ENCODE data around the gene AUTS2. TPM values are rescaled to one million over a fixed set of nuclear protein-coding genes. Genes with fewer than 3 reads are reported as not detected.

The AUTS2 gene
- total RNA-seq, 1 experiment from 2014 or later, result 50.0 TPM

DNA sequence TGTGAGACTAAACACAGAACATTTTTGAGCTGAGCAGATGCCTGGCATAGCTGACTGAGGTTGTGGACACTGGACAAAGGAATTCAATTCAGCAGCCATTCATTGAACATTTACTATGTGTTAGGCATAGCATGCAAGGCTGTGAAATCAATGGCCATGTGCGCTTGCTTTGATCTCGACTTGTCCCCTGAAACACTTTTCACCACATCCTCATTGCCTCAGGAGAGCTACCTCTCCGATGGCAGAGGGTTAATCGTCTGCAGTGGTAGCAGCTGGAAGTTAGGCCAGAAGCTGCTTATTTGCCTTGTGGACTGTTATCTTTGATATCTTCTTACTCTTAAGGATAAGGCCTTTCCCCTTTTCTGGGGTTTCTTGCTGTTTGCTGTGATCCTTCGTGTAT lies 297.8 kb downstream of the AUTS2 start:
- H3K27ac Mint-ChIP-seq, result no peak overlapping the region
- POLR2A ChIA-PET, result no interaction called here
- TF ChIP-seq NFATC4 (CRISPR knock-in tag; IDR thresholded peaks at IDR 0.05), result no peak
- TF ChIP-seq, protein P1, sequence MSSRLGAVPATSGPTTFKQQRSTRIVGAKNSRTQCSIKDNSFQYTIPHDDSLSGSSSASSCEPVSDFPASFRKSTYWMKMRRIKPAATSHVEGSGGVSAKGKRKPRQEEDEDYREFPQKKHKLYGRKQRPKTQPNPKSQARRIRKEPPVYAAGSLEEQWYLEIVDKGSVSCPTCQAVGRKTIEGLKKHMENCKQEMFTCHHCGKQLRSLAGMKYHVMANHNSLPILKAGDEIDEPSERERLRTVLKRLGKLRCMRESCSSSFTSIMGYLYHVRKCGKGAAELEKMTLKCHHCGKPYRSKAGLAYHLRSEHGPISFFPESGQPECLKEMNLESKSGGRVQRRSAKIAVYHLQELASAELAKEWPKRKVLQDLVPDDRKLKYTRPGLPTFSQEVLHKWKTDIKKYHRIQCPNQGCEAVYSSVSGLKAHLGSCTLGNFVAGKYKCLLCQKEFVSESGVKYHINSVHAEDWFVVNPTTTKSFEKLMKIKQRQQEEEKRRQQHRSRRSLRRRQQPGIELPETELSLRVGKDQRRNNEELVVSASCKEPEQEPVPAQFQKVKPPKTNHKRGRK (CRISPR knock-in tag; IDR thresholded peaks at IDR 0.05; ENCODE audit: borderline replicate concordance), result no peak
- TF ChIP-seq, protein P2, sequence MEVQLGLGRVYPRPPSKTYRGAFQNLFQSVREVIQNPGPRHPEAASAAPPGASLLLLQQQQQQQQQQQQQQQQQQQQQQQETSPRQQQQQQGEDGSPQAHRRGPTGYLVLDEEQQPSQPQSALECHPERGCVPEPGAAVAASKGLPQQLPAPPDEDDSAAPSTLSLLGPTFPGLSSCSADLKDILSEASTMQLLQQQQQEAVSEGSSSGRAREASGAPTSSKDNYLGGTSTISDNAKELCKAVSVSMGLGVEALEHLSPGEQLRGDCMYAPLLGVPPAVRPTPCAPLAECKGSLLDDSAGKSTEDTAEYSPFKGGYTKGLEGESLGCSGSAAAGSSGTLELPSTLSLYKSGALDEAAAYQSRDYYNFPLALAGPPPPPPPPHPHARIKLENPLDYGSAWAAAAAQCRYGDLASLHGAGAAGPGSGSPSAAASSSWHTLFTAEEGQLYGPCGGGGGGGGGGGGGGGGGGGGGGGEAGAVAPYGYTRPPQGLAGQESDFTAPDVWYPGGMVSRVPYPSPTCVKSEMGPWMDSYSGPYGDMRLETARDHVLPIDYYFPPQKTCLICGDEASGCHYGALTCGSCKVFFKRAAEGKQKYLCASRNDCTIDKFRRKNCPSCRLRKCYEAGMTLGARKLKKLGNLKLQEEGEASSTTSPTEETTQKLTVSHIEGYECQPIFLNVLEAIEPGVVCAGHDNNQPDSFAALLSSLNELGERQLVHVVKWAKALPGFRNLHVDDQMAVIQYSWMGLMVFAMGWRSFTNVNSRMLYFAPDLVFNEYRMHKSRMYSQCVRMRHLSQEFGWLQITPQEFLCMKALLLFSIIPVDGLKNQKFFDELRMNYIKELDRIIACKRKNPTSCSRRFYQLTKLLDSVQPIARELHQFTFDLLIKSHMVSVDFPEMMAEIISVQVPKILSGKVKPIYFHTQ (CRISPR knock-in tag; IDR thresholded peaks at IDR 0.05), result no peak
- no peak for TF ChIP-seq SMAD3 (CRISPR knock-in tag; IDR thresholded peaks at IDR 0.05; ENCODE audit: borderline replicate concordance)
- TF ChIP-seq ZNF138 (CRISPR knock-in tag; conservative IDR thresholded peaks at IDR 0.05), result no peak
- H3K4me3 Mint-ChIP-seq, result no peak overlapping the region
- H3K9me3 Mint-ChIP-seq, result 0 out of 2 replicates have a peak, but pooled peaks cover 2% of the 10 kb centered on the region
- no peaks in the 10 kb centered on the region for H3K27me3 Mint-ChIP-seq (ENCODE audit: low read depth)
- CTCF ChIA-PET, result no interaction called here
- DNase-seq (ENCODE audit: low spot score), result no peak
- peaks cover 7% of the 10 kb centered on the region for H3K4me1 Mint-ChIP-seq
- no peak for ATAC-seq
- no peaks in the 10 kb centered on the region for H3K36me3 Mint-ChIP-seq

DNA sequence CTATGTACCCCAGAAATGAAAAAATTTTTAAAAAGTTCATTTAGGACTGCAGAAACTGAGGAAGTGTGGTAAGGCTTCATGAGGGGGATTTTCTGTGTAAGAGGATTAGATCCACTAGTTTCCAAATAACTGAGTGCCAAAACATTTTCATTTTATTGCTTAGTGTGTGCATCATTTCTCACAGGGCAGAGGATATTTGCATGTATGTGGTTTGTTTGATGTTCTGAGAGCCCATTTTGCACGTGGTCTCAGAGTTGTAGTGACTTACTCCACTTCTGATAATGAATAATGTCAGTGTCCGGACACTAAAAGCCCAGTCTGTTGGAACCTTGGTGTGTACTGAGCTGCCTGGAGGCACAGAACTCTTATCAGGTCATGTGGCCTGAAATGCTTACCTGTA lies 299.9 kb downstream of the AUTS2 start:
- Mint-ChIP-seq H3K27ac (no peak overlapping the region), H3K36me3 (no peaks in the 10 kb centered on the region), H3K27me3 (ENCODE audit: low read depth) (no peaks in the 10 kb centered on the region), H3K4me1 (peaks cover 7% of the 10 kb centered on the region), H3K4me3 (no peak overlapping the region), H3K9me3 (0 out of 2 replicates have a peak, but pooled peaks cover 2% of the 10 kb centered on the region)
- DNase-seq (ENCODE audit: low spot score) (no peak), ATAC-seq (no peak)
- ChIA-PET CTCF (no interaction called here), POLR2A (no interaction called here)
- TF ChIP-seq, protein P1 (CRISPR knock-in tag; IDR thresholded peaks at IDR 0.05; ENCODE audit: borderline replicate concordance), result no peak
- TF ChIP-seq GRHL2 (CRISPR knock-in tag; IDR thresholded peaks at IDR 0.05; ENCODE audit: insufficient replicate concordance, severe bottlenecking) (no peak), GTF2I (CRISPR knock-in tag; conservative IDR thresholded peaks at IDR 0.05) (no peak), ZNF423 (CRISPR knock-in tag; IDR thresholded peaks at IDR 0.05) (no peak)

DNA sequence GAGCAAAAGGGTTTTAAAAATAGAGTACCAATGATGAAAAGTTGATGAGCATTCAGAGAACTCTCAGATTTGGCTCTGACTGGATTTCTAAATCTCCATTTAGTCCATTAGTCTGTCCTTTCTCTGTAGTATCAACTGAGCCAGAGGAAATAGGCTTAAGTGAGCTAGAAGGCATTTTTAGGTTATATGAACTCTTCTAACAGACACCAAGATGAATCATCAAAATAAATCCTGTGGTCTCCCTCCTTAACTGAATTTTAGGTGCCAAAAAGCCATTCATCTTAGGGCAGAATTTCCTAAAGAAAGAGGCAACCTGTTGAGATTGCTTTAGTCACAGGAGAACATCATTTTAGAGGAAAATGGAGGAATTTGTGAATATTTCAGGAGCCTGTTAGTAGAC lies 305.1 kb downstream of the AUTS2 start:
- Mint-ChIP-seq H3K4me1 (no peaks in the 10 kb centered on the region), H3K36me3 (no peaks in the 10 kb centered on the region), H3K27me3 (ENCODE audit: low read depth) (no peaks in the 10 kb centered on the region), H3K27ac (no peak overlapping the region), H3K4me3 (no peak overlapping the region), H3K9me3 (no peaks in the 10 kb centered on the region)
- ATAC-seq, result no peak
- CTCF ChIA-PET, result no interaction called here
- POLR2A ChIA-PET, result no interaction called here
- DNase-seq (ENCODE audit: low spot score), result no peak
- TF ChIP-seq ZNF138 (CRISPR knock-in tag; conservative IDR thresholded peaks at IDR 0.05) (no peak), FOXK1 (CRISPR knock-in tag; IDR thresholded peaks at IDR 0.05) (no peak), OVOL2 (CRISPR knock-in tag; IDR thresholded peaks at IDR 0.05; ENCODE audit: borderline replicate concordance) (no peak)
- TF ChIP-seq, protein P3, sequence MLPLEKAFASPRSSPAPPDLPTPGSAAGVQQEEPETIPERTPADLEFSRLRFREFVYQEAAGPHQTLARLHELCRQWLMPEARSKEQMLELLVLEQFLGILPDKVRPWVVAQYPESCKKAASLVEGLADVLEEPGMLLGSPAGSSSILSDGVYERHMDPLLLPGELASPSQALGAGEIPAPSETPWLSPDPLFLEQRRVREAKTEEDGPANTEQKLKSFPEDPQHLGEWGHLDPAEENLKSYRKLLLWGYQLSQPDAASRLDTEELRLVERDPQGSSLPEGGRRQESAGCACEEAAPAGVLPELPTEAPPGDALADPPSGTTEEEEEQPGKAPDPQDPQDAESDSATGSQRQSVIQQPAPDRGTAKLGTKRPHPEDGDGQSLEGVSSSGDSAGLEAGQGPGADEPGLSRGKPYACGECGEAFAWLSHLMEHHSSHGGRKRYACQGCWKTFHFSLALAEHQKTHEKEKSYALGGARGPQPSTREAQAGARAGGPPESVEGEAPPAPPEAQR (CRISPR knock-in tag; IDR thresholded peaks at IDR 0.05), result no peak
